ENCODE data around the gene PDE11A. TPM values are rescaled to one million over a fixed set of nuclear protein-coding genes. Genes with fewer than 3 reads are reported as not detected.

The PDE11A gene
- total RNA-seq, 1 experiment from 2014 or later = 0.13 TPM

DNA sequence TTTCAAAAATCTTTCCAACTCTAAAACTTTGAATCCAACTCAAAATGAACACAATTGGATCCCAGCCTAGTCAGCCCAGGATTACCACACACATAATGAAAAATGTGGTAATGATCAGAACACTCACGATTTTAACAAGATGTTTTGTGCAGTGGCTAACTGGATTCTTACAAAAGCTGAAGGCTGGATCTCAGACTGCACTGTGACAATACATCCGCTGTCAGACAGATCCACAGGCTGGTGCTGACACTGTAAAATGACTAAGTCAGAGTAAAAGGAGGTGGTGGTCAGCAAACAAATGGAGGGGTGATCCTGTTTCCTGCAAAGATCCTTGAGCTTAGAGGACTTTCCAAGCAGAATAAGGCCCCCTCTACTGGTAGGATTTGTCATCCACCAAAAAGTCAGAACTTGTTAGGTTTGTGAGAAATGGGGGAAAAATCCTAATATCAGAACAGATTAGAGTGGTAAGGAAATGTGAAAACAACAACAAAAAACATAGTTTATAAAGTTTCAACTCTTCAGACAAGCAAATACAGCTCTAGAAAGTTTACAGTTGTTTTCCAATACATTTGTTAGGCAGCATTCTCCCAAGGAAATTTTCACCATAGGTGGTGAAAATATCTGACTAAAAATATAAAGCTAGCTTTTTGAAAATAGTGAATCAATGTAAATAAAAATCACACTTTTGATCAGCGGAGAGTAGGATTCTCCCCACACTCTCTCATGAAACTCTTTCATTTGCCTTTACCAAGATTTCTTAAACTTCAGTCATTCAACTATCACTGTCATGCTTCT, 468.1 kb downstream of the PDE11A start:
- Histone ChIP-seq H4K8ac (replicated peaks; ENCODE audit: insufficient read length, low read depth, low read length) (no peak overlapping the region), H3K27ac (ENCODE audit: insufficient read length, low read depth, low read length) (no peak overlapping the region), H2BK120ac (ENCODE audit: low read depth, low read length, poor library complexity, severe bottlenecking) (no peak overlapping the region), H3K9ac (ENCODE audit: extremely low read depth, insufficient read length, low read length) (no peak overlapping the region), H3K9me3 (ENCODE audit: control insufficient read depth, low read depth, low read length) (no peaks in the 10 kb centered on the region), H2BK5ac (ENCODE audit: insufficient read length, low read length) (no peak overlapping the region), H3K79me2 (ENCODE audit: insufficient read depth, low read length) (no peaks in the 10 kb centered on the region), H3K23me2 (ENCODE audit: insufficient read length, low read depth, low read length, poor library complexity, severe bottlenecking) (no peaks in the 10 kb centered on the region), H2BK15ac (ENCODE audit: low read depth, low read length) (no peak overlapping the region), H4K91ac (ENCODE audit: insufficient read length, low read depth, low read length) (no peak overlapping the region), H2BK12ac (ENCODE audit: insufficient read length, low read depth, low read length) (no peak overlapping the region), H3K56ac (ENCODE audit: insufficient read length, low read depth, low read length) (no peak overlapping the region), H3K14ac (ENCODE audit: insufficient read depth, low read length) (no peak overlapping the region), H3K4ac (ENCODE audit: low read depth, low read length) (no peak overlapping the region), H3T11ph (ENCODE audit: low read length) (no peak overlapping the region), H3K18ac (ENCODE audit: insufficient read length, low read depth, low read length) (peak overlapping the region; percentile 21), H3K27me3 (ENCODE audit: insufficient read depth, low read length) (no peaks in the 10 kb centered on the region), H3K4me1 (ENCODE audit: insufficient read depth, low read length) (no peaks in the 10 kb centered on the region; the same call in 1 of the 2 replicates), H2AK5ac (ENCODE audit: insufficient read length, low read length) (no peak overlapping the region), H2AFZ (ENCODE audit: low read length) (peak overlapping the region; percentile 98), H4K20me1 (ENCODE audit: control insufficient read depth, insufficient read depth, insufficient read length) (no peaks in the 10 kb centered on the region), H3K23ac (ENCODE audit: insufficient read length, low read depth, low read length) (no peak overlapping the region), H3K4me2 (ENCODE audit: insufficient read depth, insufficient read length, low read length) (no peak overlapping the region), H2BK20ac (ENCODE audit: low read depth, low read length, poor library complexity, severe bottlenecking) (no peak overlapping the region), H3K79me1 (ENCODE audit: insufficient read depth, low read depth, low read length, poor library complexity, severe bottlenecking) (no peaks in the 10 kb centered on the region), H4K5ac (ENCODE audit: insufficient read length, low read depth, low read length) (no peak overlapping the region)
- no CpG with 5 or more reads among the region's 3 CpGs for WGBS (ENCODE audit: extremely low coverage, insufficient read length, low lambda C conversion rate)
- TF ChIP-seq, protein P1, sequence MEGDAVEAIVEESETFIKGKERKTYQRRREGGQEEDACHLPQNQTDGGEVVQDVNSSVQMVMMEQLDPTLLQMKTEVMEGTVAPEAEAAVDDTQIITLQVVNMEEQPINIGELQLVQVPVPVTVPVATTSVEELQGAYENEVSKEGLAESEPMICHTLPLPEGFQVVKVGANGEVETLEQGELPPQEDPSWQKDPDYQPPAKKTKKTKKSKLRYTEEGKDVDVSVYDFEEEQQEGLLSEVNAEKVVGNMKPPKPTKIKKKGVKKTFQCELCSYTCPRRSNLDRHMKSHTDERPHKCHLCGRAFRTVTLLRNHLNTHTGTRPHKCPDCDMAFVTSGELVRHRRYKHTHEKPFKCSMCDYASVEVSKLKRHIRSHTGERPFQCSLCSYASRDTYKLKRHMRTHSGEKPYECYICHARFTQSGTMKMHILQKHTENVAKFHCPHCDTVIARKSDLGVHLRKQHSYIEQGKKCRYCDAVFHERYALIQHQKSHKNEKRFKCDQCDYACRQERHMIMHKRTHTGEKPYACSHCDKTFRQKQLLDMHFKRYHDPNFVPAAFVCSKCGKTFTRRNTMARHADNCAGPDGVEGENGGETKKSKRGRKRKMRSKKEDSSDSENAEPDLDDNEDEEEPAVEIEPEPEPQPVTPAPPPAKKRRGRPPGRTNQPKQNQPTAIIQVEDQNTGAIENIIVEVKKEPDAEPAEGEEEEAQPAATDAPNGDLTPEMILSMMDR (conservative IDR thresholded peaks at IDR 0.05) = peak; percentile 82
- DNase-seq = peak; percentile 46
- H3K36me3 Mint-ChIP-seq (ENCODE audit: insufficient read depth in 1 of 3, low read depth in 3 of 3) = no peaks in the 10 kb centered on the region
- H3K27ac Mint-ChIP-seq = no peak overlapping the region; a peak in 1 of 7 replicates
- peaks cover 0 to 6% of the 10 kb centered on the region in 2 experiments; a peak in 1 of 5 replicates for H3K9me3 Mint-ChIP-seq
- H3K4me1 Mint-ChIP-seq = peaks cover 2 to 10% of the 10 kb centered on the region in 2 experiments; a peak in 3 of 4 replicates
- peaks cover 3% of the 10 kb centered on the region; the same call in 1 of the 2 replicates for H3K27me3 Mint-ChIP-seq (ENCODE audit: low read depth)
- no peak overlapping the region for H3K4me3 Mint-ChIP-seq
